ENCODE data around the gene CAMK1D. TPM values are rescaled to one million over a fixed set of nuclear protein-coding genes. Genes with fewer than 3 reads are reported as not detected.
"Not testable (repeated sequence)": the region's sequence is repeated elsewhere in the genome, so short reads cannot be mapped to it uniquely, and the experiment has no call there.

CAMK1D gene
- total RNA-seq, 1 donor from 2014 or later = 6.5 TPM

GRCh38 chr10:12543589-12543988 lies 194.2 kb downstream of the CAMK1D start:
- Mint-ChIP-seq H3K9me3 (peaks cover 7% of the 10 kb centered on the region), H3K27ac (ENCODE audit: unreplicated experiment) (no peak overlapping the region), H3K36me3 (ENCODE audit: low read depth) (peaks cover 3% of the 10 kb centered on the region), H3K27me3 (ENCODE audit: low read depth) (no peaks in the 10 kb centered on the region), H3K4me3 (no peak overlapping the region), H3K4me1 (peaks cover 47% of the 10 kb centered on the region)
- DNase-seq (ENCODE audit: low read depth, low spot score) = no peak
- no peak for TF ChIP-seq CTCF (conservative IDR thresholded peaks at IDR 0.05)

GRCh38 chr10:12546160-12546802 lies 196.9 kb downstream of the CAMK1D start:
- H3K9me3 Mint-ChIP-seq = peaks cover 11% of the 10 kb centered on the region
- H3K27me3 Mint-ChIP-seq (ENCODE audit: low read depth); H3K27ac Mint-ChIP-seq (ENCODE audit: unreplicated experiment); H3K36me3 Mint-ChIP-seq (ENCODE audit: low read depth); H3K4me3 Mint-ChIP-seq; DNase-seq (ENCODE audit: low read depth, low spot score): not testable (repeated sequence)
- peaks cover 39% of the 10 kb centered on the region for H3K4me1 Mint-ChIP-seq

GRCh38 chr10:12547301-12547771 lies 198.0 kb downstream of the CAMK1D start:
- Mint-ChIP-seq H3K36me3 (ENCODE audit: low read depth) (peaks cover 8% of the 10 kb centered on the region), H3K4me3 (no peak overlapping the region), H3K27me3 (ENCODE audit: low read depth) (no peaks in the 10 kb centered on the region), H3K4me1 (peaks cover 39% of the 10 kb centered on the region), H3K27ac (ENCODE audit: unreplicated experiment) (no peak overlapping the region), H3K9me3 (peaks cover 11% of the 10 kb centered on the region)
- no peak for DNase-seq (ENCODE audit: low read depth, low spot score)
- TF ChIP-seq CTCF (conservative IDR thresholded peaks at IDR 0.05) = no peak

- DNase-seq (ENCODE audit: low read depth, low spot score) = no peak
- TF ChIP-seq CTCF (conservative IDR thresholded peaks at IDR 0.05) = no peak
- H3K4me1 Mint-ChIP-seq = peaks cover 31% of the 10 kb centered on the region
- H3K27me3 Mint-ChIP-seq (ENCODE audit: low read depth) = no peaks in the 10 kb centered on the region
- peaks cover 8% of the 10 kb centered on the region for H3K36me3 Mint-ChIP-seq (ENCODE audit: low read depth)
- H3K4me3 Mint-ChIP-seq = no peak overlapping the region
- peaks cover 11% of the 10 kb centered on the region for H3K9me3 Mint-ChIP-seq
- no peak overlapping the region for H3K27ac Mint-ChIP-seq (ENCODE audit: unreplicated experiment)
Measured at GRCh38 chr10:12549297-12549696, 199.9 kb downstream of the CAMK1D start.

- Mint-ChIP-seq H3K9me3 (peaks cover 8% of the 10 kb centered on the region), H3K4me3 (no peak overlapping the region), H3K27me3 (ENCODE audit: low read depth) (no peaks in the 10 kb centered on the region), H3K4me1 (peaks cover 34% of the 10 kb centered on the region), H3K27ac (ENCODE audit: unreplicated experiment) (no peak overlapping the region), H3K36me3 (ENCODE audit: low read depth) (peaks cover 10% of the 10 kb centered on the region)
- no peak for DNase-seq (ENCODE audit: low read depth, low spot score)
- TF ChIP-seq CTCF (conservative IDR thresholded peaks at IDR 0.05) = no peak
Measured at GRCh38 chr10:12550994-12551393, 201.6 kb downstream of the CAMK1D start.

GRCh38 chr10:12556039-12556438 lies 206.7 kb downstream of the CAMK1D start:
- Mint-ChIP-seq H3K4me1 (peaks cover 17% of the 10 kb centered on the region), H3K27me3 (ENCODE audit: low read depth) (no peaks in the 10 kb centered on the region), H3K4me3 (no peak overlapping the region), H3K36me3 (ENCODE audit: low read depth) (peaks cover 2% of the 10 kb centered on the region), H3K27ac (ENCODE audit: unreplicated experiment) (no peak overlapping the region), H3K9me3 (no peaks in the 10 kb centered on the region)
- no peak for TF ChIP-seq CTCF (conservative IDR thresholded peaks at IDR 0.05)
- DNase-seq (ENCODE audit: low read depth, low spot score) = no peak

Data from neural crest cell (in vitro differentiated cells).